GM18909 (cell line): ENCODE results near the gene UPK2.

ENCODE experiments used
- ATAC-seq: cut with Tn5 transposase; IDR thresholded peaks from one replicate; pipeline ENCODE4 v1.9.1; 2021; ENCODE audit warnings: mild to moderate bottlenecking; ENCODE audit not compliant: unreplicated experiment, poor library complexity

The UPK2 gene

DNA sequence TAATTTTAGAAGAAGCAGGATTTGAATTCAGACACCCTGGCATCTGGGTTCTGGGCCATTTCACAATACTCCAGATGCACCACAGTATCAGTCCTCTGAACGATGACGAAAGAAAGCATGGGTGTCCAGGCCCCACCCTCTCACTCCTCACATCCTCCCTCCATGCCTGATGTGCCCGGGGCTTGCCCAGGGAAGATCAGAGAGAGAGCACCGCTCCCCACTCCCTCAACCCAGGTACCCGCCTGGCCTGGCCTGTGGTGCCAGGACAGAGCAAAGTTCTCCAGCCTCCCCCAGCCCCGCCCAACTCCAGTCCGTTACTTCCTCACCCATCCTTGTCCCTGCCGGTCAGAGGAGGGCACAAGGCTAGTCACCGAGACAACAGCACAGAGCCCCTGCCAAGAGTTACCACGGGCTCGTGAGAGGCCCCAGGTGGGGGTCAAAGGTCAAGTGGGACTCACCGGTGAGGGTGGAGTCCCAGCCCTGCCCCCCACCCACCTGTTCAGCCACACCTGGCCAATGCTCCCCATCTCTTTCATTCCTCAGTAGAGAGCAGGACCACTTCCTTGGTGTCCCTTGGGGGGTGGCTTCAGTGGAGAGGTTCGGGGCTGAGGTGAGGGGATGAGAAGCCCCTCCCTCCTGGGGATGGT is 38.5 kb upstream of the UPK2 start:
- no peak for ATAC-seq

- no peak for ATAC-seq
Observed at GRCh38 chr11:118918128-118918685, 37.9 kb upstream of the UPK2 start.

DNA sequence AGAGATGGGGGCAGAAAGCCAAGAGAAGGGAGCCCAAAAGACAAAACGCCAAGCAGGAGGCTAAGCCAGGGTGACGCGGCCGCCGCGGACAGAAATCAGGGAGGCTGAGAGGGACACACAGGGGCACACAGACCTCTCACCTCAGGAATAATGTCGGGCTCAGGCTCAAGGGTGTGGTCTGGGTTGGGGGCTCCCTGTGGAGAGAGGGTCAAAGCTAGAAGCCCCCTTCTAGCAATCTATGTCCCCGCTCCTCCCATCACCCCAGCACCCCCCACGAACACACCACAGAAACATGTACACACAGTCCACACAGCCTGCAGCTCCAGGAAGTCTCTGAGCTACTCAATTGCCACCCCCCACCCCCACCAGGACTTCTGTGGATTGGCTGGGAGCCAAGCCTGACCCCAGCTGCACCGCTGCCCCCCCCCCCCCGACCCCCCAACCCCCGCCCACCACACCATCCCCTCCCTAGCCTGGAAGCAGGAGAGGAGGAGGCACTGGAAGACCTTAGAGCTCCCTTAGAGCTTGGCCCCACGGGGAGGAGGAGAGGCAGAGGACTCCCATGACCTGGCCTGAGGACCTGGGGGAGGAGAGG is 37.3 kb upstream of the UPK2 start:
- no peak for ATAC-seq

DNA sequence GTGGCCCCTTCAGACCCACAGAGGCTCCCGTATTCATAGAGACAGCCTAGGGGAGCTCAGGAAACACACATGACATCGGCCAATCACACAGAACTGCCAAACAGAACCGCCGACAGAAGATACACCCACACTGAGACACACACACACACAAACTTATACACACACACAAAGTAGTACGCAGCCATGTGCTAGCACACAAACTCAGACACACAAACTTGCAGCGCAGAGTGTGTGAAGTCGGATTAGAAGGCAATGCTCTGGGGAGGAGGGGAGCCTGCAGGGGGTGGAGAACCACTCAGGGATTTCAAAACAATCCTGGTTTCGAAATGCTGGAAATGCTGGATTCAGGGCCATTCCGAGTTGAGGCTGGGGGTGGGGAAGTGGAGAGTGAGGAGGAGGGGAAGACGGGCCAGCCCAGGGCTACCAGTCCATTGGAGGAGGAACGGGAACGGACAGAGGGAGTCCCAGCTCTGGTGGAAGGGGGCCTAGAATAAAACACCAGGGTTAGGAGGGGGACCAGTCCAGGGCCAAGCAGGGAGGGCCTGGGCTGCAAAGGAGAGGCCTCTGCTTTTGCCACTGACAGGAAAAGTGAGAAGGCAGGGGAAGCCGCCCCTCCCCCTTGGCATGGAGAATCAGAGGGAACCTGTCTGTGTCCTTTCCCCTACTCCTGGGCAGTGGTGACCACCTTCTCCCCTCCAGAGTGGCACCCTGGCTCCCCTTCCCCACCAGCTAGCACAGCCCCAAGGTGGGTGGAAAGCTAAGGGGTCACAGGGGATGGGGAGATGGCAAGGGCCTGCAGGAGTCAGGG is 34.8 kb upstream of the UPK2 start:
- ATAC-seq: no peak

DNA sequence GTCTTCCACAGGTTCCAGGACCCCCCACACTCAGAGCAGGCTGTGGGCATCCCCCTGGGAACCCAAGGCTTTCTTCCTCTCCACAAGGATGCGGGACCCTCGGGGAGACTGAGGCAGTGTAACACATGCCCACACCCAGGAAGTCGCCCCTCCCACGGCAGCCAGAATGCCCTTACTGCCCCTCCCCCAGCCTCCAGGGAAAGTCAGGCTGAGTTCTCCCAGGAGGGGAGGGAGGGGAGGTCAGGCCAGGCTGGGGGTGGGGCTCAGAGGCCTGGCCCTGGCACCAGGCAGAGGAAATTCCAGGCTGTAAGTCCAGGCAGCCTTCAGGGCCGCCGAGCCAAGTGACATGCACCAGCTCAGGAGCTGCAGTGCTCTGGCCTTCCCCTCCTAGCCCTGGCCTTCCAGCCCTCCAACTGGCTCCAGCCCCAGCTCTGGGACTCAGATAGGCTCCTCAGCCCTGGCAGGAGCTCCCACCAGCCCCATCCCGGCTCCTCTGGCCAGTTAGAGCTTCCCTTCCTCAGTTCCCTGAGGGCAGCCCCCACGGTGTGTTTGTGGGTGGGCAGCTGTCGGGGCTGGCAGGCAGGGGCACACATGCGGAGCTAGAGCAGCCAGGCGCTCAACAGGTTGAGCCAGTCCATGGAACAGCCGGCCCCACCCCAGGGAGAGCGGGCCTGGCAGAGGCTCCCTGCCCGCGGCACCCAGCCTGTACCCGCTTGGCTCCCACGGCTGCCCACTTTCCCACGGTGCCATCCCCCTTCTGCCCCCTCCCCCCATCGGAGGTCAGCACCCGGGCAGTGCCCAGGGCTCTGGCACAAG is 34.0 kb upstream of the UPK2 start:
- ATAC-seq: no peak

DNA sequence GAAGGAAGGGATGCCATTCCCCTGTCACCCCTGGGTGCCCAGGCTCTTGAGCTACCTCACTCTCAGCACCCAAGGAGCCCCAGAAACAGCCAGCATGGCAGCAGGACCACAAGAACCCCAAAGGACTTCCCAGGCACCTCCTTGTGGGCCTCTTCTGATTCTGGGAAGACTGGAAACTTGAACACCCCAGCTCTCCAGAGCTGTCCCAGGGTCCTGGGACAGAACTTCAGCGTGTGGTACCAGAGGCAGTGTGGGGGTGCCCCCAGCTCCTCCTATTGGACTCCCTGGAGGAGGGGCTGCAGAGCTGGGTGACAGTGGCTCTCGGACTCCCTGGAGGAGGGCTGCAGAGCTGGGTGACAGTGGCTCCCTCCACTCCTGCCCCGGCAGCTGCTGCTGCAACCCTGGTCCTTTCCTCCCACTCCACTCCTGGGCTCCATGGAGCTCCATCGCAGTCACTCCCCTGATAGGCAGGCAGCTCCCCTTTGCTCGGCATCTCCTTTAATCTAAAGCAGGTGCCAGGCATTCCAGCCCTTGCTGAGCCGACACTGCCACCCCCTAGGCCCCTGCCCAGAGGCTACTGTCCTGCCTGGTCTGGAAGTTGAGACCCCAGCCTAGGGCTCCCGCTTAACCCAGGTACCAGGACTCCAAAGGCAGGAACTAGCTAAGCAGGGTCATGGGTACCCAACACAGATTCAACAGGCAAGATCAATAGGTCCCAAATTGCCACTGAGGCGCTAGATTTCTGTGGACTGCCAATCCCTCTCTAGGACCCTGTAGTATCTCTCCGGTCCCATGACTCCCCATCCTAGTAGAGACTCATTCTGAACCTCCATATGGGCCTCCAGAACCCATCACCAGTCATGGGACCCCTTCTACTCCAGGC is 33.1 kb upstream of the UPK2 start:
- no peak for ATAC-seq

DNA sequence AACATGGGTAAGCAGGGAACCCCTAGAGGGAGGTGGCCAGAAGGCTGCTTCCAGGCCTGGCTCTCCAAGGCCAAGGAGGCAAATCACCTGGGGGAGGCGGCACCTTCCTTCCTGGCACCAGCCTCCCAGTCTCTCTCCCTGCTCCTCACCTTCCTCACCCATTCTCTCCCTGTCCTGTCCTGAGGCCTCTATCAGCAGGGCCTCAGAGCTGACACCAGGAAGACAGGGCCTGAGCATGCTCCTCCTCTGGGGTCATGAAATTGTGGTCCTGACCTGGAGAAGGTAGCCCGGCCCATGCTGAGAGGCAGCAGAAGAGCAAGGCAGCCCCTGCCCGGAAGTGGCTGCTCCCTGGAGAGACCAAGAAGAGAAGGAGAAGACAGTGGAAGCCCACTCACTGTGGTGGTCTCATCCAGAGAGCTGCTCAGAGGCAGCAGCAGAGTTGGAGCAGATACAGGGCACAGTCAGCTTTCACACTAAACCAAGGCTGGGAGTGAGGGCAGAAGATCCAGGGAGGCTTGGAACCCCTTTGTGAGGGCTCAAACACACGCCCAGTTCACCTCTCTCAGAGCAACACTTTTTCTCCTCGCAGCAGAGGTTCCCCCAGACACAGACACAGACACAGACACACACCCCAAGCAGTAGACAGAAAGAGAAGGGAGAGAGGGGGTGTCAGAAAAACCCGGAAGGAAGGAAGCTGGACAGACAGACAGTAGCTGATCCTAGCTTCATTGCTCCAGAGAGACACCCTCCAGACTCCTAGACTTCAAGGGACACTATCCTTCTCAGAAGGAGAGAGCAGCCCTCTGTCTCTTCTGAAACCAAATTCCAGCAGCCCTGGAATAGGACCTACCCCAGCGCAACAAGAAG is 32.1 kb upstream of the UPK2 start:
- ATAC-seq: no peak

GRCh38 chr11:118924591-118925585 is 31.2 kb upstream of the UPK2 start:
- no peak for ATAC-seq

DNA sequence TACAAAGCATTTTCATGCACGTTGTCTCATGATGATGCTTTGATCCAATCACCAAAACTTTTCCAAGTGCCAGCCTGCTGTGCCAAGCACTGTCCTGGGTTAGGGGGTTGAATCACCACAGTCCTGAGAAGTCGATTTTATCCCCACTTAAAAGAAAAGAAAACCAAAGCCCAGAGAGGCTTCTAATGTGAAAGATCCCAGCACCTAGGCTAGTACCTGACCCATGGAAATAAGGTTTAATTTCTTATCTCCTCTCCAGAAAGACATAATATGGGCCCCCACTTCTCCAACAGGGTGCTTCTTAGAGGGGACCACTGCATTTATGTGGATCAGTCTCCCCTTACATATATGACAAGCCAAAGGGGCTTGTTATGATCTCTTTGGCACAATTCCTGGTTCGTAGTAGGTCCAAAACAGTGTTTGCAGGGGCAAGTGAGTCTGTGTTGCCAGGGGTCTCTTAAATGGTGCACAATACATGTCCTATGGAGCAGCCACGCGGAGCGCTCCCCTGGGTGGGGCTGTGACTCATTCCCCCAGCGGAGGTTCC is 28.5 kb upstream of the UPK2 start:
- ATAC-seq: no peak

- ATAC-seq: peak; percentile 44
Observed at GRCh38 chr11:118928101-118928869, 27.8 kb upstream of the UPK2 start.

DNA sequence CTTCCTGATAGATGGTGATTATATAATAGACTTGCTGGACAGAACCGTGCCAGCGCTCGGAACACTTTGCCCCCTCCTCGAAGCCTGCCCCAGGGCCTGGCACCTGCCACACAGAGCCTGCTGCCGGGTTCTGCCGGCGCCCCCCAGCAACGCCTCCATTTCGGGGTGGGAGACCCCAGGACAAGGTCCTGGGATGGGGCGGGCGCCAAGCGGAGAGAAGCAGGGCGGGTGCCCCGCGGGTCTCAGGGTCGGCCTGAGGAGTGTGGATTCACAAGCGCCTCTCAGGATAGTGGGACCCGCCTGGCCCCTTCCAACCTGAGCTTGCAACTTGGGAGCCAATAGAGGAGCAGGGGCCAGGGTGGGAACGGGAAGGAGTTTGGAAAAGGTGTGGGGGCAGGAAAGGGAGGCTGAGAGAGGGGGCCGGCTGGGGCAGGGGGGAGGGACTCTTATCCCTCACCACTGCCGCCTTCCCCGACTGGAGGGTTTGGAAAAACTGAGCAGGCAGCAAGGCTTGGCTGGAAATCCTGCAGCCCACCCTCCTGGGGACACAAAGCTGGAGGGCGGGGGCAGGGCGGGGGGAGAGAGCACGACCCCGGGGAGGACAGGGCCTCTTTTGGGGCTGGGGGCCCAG is 27.1 kb upstream of the UPK2 start:
- ATAC-seq: no peak

GRCh38 chr11:118929501-118930093 is 26.5 kb upstream of the UPK2 start:
- ATAC-seq: no peak

- ATAC-seq: no peak
Observed at GRCh38 chr11:118930094-118930712, 25.9 kb upstream of the UPK2 start.

GRCh38 chr11:118931571-118931970 is 24.5 kb upstream of the UPK2 start:
- ATAC-seq: no peak

GRCh38 chr11:118933486-118933885 is 22.6 kb upstream of the UPK2 start:
- no peak for ATAC-seq
